ENCODE measurements around the gene PSMD8.

The PSMD8 gene

GRCh38 chr19:38387550-38388348, 13.4 kb downstream of the PSMD8 start, which contains the start of gene GGN:
Gene GGN (minus strand): TSS chr19:38388034. CDS start chr19:38387261, 773 bp downstream.
- H3K27ac ChIP-seq (ENCODE audit: low read depth, low read length, poor library complexity, severe bottlenecking): no peak within 1 kb of the TSS
- H3F3A ChIP-seq (ENCODE audit: insufficient read depth, low read length): no peaks in the 10 kb centered on the region
- H3K9me3 ChIP-seq (ENCODE audit: low read length): no peaks in the 10 kb centered on the region
- peaks cover 22% of the 10 kb centered on the region for H3K4me1 ChIP-seq (ENCODE audit: insufficient read depth, low read length, severe bottlenecking)
- peaks cover 16% of the 10 kb centered on the region for H3K36me3 ChIP-seq (ENCODE audit: insufficient read depth, low read length)
- no peak within 1 kb of the TSS for H3K9ac ChIP-seq (ENCODE audit: low read length)
- H3K4me2 ChIP-seq (ENCODE audit: low read length): peak within 1 kb of the TSS; percentile 75
- no peaks in the 10 kb centered on the region for H3K79me2 ChIP-seq (ENCODE audit: insufficient read depth, low read length)
- TF ChIP-seq CTCF (IDR thresholded peaks at IDR 0.05; ENCODE audit: low read length) (no peak), EZH2 (IDR thresholded peaks at IDR 0.05; ENCODE audit: borderline replicate concordance, low read length) (no peak)
- H4K20me1 ChIP-seq (ENCODE audit: insufficient read depth, low read length): no peaks in the 10 kb centered on the region
- no peak within 1 kb of the TSS for H2AFZ ChIP-seq (ENCODE audit: low read length)
- H3K4me3 ChIP-seq (ENCODE audit: low read depth, low read length, poor library complexity, severe bottlenecking): peak within 1 kb of the TSS; percentile 54
- H3K9me2 ChIP-seq (ENCODE audit: low read depth, low read length): no peaks in the 10 kb centered on the region
- H3K27me3 ChIP-seq (ENCODE audit: insufficient read depth, low read length): no peaks in the 10 kb centered on the region

- no peaks in the 10 kb centered on the region for H3K79me2 ChIP-seq (ENCODE audit: insufficient read depth, low read length)
- H3K9ac ChIP-seq (ENCODE audit: low read length): no peak within 1 kb of the TSS
- no peaks in the 10 kb centered on the region for H3K27me3 ChIP-seq (ENCODE audit: insufficient read depth, low read length)
- H3K27ac ChIP-seq (ENCODE audit: low read depth, low read length, poor library complexity, severe bottlenecking): no peak within 1 kb of the TSS
- H4K20me1 ChIP-seq (ENCODE audit: insufficient read depth, low read length): no peaks in the 10 kb centered on the region
- no peaks in the 10 kb centered on the region for H3K9me2 ChIP-seq (ENCODE audit: low read depth, low read length)
- no peaks in the 10 kb centered on the region for H3K9me3 ChIP-seq (ENCODE audit: low read length)
- TF ChIP-seq EZH2 (IDR thresholded peaks at IDR 0.05; ENCODE audit: borderline replicate concordance, low read length) (no peak), CTCF (IDR thresholded peaks at IDR 0.05; ENCODE audit: low read length) (no peak)
- H3K36me3 ChIP-seq (ENCODE audit: insufficient read depth, low read length): peaks cover 9% of the 10 kb centered on the region
- H2AFZ ChIP-seq (ENCODE audit: low read length): no peak within 1 kb of the TSS
- peaks cover 22% of the 10 kb centered on the region for H3K4me1 ChIP-seq (ENCODE audit: insufficient read depth, low read length, severe bottlenecking)
- peak within 1 kb of the TSS; percentile 75 for H3K4me2 ChIP-seq (ENCODE audit: low read length)
- peak within 1 kb of the TSS; percentile 54 for H3K4me3 ChIP-seq (ENCODE audit: low read depth, low read length, poor library complexity, severe bottlenecking)
- H3F3A ChIP-seq (ENCODE audit: insufficient read depth, low read length): no peaks in the 10 kb centered on the region
Measured at GRCh38 chr19:38388349-38389100, 14.2 kb downstream of the PSMD8 start, which contains the start of gene SPRED3. Gene SPRED3 (plus strand): TSS chr19:38388697. CDS start chr19:38390303, 1,606 bp downstream.

GRCh38 chr19:38389101-38389925, 14.9 kb downstream of the PSMD8 start:
- no peak overlapping the region for H3K27ac ChIP-seq (ENCODE audit: low read depth, low read length, poor library complexity, severe bottlenecking)
- H3K79me2 ChIP-seq (ENCODE audit: insufficient read depth, low read length): no peaks in the 10 kb centered on the region
- H3K27me3 ChIP-seq (ENCODE audit: insufficient read depth, low read length): no peaks in the 10 kb centered on the region
- peaks cover under 1% of the 10 kb centered on the region; the same call in 1 of the 2 replicates for H3K36me3 ChIP-seq (ENCODE audit: insufficient read depth, low read length)
- H3K4me2 ChIP-seq (ENCODE audit: low read length): peak overlapping the region; percentile 29; the same call in 1 of the 2 replicates
- no peak overlapping the region for H2AFZ ChIP-seq (ENCODE audit: low read length)
- no peak overlapping the region for H3K4me3 ChIP-seq (ENCODE audit: low read depth, low read length, poor library complexity, severe bottlenecking)
- no peak overlapping the region for H3K9ac ChIP-seq (ENCODE audit: low read length)
- H3K9me2 ChIP-seq (ENCODE audit: low read depth, low read length): no peaks in the 10 kb centered on the region
- H3F3A ChIP-seq (ENCODE audit: insufficient read depth, low read length): no peaks in the 10 kb centered on the region
- no peaks in the 10 kb centered on the region for H4K20me1 ChIP-seq (ENCODE audit: insufficient read depth, low read length)
- H3K4me1 ChIP-seq (ENCODE audit: insufficient read depth, low read length, severe bottlenecking): peaks cover 22% of the 10 kb centered on the region
- TF ChIP-seq EZH2 (IDR thresholded peaks at IDR 0.05; ENCODE audit: borderline replicate concordance, low read length) (no peak), CTCF (IDR thresholded peaks at IDR 0.05; ENCODE audit: low read length) (no peak)
- no peaks in the 10 kb centered on the region for H3K9me3 ChIP-seq (ENCODE audit: low read length)

Measured in OCI-LY1 (cell line).